A172 (cell line): Measurements from ENCODE around the gene PTGS1. TPM values are rescaled to one million over a fixed set of nuclear protein-coding genes. Genes with fewer than 3 reads are reported as not detected.
"Not testable (repeated sequence)": the region's sequence is repeated elsewhere in the genome, so short reads cannot be mapped to it uniquely, and the experiment has no call there.

Source experiments
- DNase-seq: peaks from one replicate; pipeline ENCODE4 v3.0.0-alpha.2; 2015; ENCODE audit warnings: low spot score
- total RNA-seq: library from RNA; depleted of rRNA; stranded (reverse); fragments of >200 nt; shearing (Covaris generic); gene quantifications from 2 replicates; pipeline ENCODE4 v1.2.3, GENCODE V29; 2014; rRNA removed

PTGS1 gene
- 0.29 TPM in 1 of 2 replicates, not detected in the other for total RNA-seq

GRCh38 chr9:122370869-122371755, at the start of gene PTGS1:
PTGS1 (plus strand) TSS chr9:122371024; CDS start chr9:122371085, 61 bp downstream.
- no peak for DNase-seq

GRCh38 chr9:122322553-122322952, 48.3 kb upstream of the PTGS1 start:
- DNase-seq = no peak

GRCh38 chr9:122324665-122325064, 46.2 kb upstream of the PTGS1 start:
- DNase-seq = not testable (repeated sequence)

- DNase-seq = no peak
Measured at GRCh38 chr9:122325124-122325523, 45.7 kb upstream of the PTGS1 start.

GRCh38 chr9:122327175-122327574, 43.6 kb upstream of the PTGS1 start:
- DNase-seq = no peak

GRCh38 chr9:122329597-122329996, 41.2 kb upstream of the PTGS1 start:
- no peak for DNase-seq

GRCh38 chr9:122330466-122330865, 40.4 kb upstream of the PTGS1 start:
- not testable (repeated sequence) for DNase-seq

- DNase-seq = no peak
Measured at GRCh38 chr9:122331523-122331927, 39.3 kb upstream of the PTGS1 start.

GRCh38 chr9:122332083-122332482, 38.7 kb upstream of the PTGS1 start:
- DNase-seq = no peak

GRCh38 chr9:122332644-122333043, 38.2 kb upstream of the PTGS1 start:
- no peak for DNase-seq

GRCh38 chr9:122333169-122333808, 37.5 kb upstream of the PTGS1 start:
- no peak for DNase-seq

- peak; percentile 30 for DNase-seq
Measured at GRCh38 chr9:122334916-122335315, 35.9 kb upstream of the PTGS1 start.

- DNase-seq = no peak
Measured at GRCh38 chr9:122336189-122336588, 34.6 kb upstream of the PTGS1 start.

GRCh38 chr9:122336866-122337555, 33.8 kb upstream of the PTGS1 start:
- no peak for DNase-seq

- DNase-seq = no peak
Measured at GRCh38 chr9:122337556-122337929, 33.3 kb upstream of the PTGS1 start.

- DNase-seq = no peak
Measured at GRCh38 chr9:122338536-122338935, 32.3 kb upstream of the PTGS1 start.

- DNase-seq = no peak
Measured at GRCh38 chr9:122338994-122339393, 31.8 kb upstream of the PTGS1 start.

GRCh38 chr9:122339579-122339978, 31.2 kb upstream of the PTGS1 start:
- no peak for DNase-seq

GRCh38 chr9:122340161-122340560, 30.7 kb upstream of the PTGS1 start:
- no peak for DNase-seq

- DNase-seq = no peak
Measured at GRCh38 chr9:122342323-122343050, 28.3 kb upstream of the PTGS1 start.

GRCh38 chr9:122346478-122347347, 24.1 kb upstream of the PTGS1 start:
- no peak for DNase-seq
